LNCAP (cell line): ENCODE data around the gene TOGARAM2.

Source experiments
- TF ChIP-seq, protein P1 (sequence below): fragments of 450-650 bp; IDR thresholded peaks from 2 replicates; pipeline ENCODE4 v1.5.1; 2017; ENCODE audit warnings: mild to moderate bottlenecking

The TOGARAM2 gene

GRCh38 chr2:29062371-29062770 is 81.3 kb downstream of the TOGARAM2 start:
- TF ChIP-seq, protein P1, sequence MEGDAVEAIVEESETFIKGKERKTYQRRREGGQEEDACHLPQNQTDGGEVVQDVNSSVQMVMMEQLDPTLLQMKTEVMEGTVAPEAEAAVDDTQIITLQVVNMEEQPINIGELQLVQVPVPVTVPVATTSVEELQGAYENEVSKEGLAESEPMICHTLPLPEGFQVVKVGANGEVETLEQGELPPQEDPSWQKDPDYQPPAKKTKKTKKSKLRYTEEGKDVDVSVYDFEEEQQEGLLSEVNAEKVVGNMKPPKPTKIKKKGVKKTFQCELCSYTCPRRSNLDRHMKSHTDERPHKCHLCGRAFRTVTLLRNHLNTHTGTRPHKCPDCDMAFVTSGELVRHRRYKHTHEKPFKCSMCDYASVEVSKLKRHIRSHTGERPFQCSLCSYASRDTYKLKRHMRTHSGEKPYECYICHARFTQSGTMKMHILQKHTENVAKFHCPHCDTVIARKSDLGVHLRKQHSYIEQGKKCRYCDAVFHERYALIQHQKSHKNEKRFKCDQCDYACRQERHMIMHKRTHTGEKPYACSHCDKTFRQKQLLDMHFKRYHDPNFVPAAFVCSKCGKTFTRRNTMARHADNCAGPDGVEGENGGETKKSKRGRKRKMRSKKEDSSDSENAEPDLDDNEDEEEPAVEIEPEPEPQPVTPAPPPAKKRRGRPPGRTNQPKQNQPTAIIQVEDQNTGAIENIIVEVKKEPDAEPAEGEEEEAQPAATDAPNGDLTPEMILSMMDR = no peak

DNA sequence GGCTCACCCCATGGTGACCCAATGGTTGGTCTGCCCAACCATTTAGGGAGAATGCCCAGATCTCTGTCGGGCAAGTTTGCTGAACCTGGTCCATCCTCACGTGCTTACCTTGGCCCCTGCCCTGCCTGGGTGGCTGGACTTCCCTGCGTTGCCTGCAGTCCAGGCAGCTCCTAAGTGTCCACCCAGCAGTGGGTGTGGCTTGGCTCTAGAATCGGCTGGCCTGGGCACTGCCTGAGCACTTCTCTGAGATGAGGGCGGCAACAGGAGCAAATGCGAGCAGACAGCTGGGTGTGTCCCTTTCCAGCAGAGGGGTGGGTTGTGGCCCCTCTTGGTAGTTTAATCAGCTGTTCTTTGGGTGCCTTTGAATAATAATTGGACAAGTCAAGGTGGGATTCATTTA is 82.0 kb downstream of the TOGARAM2 start:
- TF ChIP-seq, protein P1 = no peak

DNA sequence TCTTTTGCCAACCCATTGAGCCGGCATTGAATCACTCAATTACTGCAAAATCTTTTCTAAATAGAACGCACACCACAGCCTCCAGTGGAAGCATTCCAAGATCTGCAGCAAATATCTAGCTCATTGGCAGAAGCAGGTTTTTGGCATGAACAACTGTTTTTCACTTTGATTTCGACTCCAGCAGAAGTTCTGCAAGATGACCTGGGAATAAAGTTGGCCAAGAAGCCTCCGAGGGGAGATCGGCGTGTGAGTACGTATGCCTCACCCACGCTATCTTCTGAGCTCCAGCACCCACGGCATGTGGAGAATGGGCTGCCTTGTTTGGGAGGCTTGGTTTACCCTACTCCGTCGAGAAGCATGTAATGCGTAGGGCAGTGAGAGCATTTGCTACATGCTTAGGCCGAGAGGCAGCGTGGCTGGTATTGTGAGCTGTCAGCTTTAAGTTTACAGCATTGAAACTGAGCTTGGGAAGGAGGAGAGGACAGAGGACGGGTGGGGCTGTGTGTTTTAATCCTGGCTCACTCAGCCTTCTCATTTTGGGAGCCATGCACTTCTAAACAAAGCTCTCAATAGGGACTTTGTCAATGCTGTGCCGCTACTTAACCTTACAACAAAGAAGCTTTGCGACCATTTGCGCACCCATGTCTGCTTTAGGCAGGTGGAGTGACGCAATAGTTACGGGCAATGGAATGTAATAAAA is 82.7 kb downstream of the TOGARAM2 start:
- TF ChIP-seq, protein P1 = no peak

- TF ChIP-seq, protein P1 = no peak
Observed at GRCh38 chr2:29064346-29064715, 83.2 kb downstream of the TOGARAM2 start.

GRCh38 chr2:29064746-29065067 is 83.6 kb downstream of the TOGARAM2 start:
- TF ChIP-seq, protein P1 = no peak

- TF ChIP-seq, protein P1 = no peak
Observed at GRCh38 chr2:29065068-29065811, 84.1 kb downstream of the TOGARAM2 start.

DNA sequence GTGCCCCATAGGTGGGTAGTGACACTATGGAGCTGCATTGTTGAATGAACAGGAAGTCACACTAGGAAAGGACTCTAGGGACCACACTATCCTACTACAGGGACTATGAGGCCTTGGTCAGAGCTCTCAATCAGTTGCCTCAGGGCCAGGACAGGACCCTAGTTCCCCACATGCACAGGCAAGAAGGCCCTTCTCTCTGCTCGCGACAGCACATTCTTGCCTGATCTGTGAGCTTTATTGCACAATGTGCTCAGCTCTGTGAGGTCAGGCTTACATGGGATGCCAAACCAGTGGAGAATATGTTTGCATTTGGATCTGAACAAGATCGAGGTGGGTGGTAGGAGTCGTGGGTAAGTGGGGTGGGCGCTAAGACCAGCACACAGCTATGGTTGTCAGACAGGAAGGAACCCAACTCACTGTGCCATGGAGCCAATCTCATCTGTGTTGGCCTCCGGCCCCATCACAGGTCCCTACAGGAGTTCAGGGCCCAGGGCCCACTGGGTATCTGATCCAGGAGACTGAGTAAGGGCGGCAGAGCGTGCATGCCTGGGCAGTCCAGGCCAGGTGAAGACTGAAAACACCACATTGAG is 85.3 kb downstream of the TOGARAM2 start:
- TF ChIP-seq, protein P1 = no peak
